Uterus (tissue), 2 donors: ENCODE data around the gene ELK4.

Experiments
- POLR2A ChIP-seq, 2 donors: fragments of 450-650 bp; IDR thresholded peaks; one replicate each; pipeline ENCODE4 v1.6.1; 2016; ENCODE audit warnings: antibody characterized with exemption in 2 of 2, mild to moderate bottlenecking in 1 of 2, moderate library complexity in 1 of 2
- TF ChIP-seq, protein P1 (sequence below), 4 experiments: fragments of 200-600 bp in 2 of 4; fragments of 450-650 bp in 2 of 4; sonication (generic) in 2 of 4; IDR thresholded peaks; one replicate each; pipeline ENCODE4 v1.5.1; 2016 to 2019; ENCODE audit warnings: antibody characterized with exemption in 4 of 4, mild to moderate bottlenecking in 2 of 4, moderate library complexity in 1 of 4

- TF ChIP-seq, protein P1, sequence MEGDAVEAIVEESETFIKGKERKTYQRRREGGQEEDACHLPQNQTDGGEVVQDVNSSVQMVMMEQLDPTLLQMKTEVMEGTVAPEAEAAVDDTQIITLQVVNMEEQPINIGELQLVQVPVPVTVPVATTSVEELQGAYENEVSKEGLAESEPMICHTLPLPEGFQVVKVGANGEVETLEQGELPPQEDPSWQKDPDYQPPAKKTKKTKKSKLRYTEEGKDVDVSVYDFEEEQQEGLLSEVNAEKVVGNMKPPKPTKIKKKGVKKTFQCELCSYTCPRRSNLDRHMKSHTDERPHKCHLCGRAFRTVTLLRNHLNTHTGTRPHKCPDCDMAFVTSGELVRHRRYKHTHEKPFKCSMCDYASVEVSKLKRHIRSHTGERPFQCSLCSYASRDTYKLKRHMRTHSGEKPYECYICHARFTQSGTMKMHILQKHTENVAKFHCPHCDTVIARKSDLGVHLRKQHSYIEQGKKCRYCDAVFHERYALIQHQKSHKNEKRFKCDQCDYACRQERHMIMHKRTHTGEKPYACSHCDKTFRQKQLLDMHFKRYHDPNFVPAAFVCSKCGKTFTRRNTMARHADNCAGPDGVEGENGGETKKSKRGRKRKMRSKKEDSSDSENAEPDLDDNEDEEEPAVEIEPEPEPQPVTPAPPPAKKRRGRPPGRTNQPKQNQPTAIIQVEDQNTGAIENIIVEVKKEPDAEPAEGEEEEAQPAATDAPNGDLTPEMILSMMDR (IDR thresholded peaks at IDR 0.05): no peak
- TF ChIP-seq POLR2A (IDR thresholded peaks at IDR 0.05): no peak
Measured at GRCh38 chr1:205587581-205587980, 44.2 kb downstream of the ELK4 start.
